CD14-positive monocyte (primary cell): ENCODE data around the gene PSD. TPM values are rescaled to one million over a fixed set of nuclear protein-coding genes. Genes with fewer than 3 reads are reported as not detected.
A peak's percentile ranks its signal among the peaks of the same experiment; 100 is the strongest.

Experiments
- DNase-seq, 3 donors: peaks; one replicate each; pipeline ENCODE4 v3.0.0-alpha.2; 2011 to 2022
- H2AFZ ChIP-seq: 2 replicates; pipeline ENCODE4 v1.6.0; 2012; ENCODE audit warnings: mild to moderate bottlenecking, low read depth, low read length, inconsistent platforms; ENCODE audit not compliant: insufficient read depth, poor library complexity, severe bottlenecking
- H3K27ac ChIP-seq, 2 donors: 1 replicate in 1 of 2; 2 replicates in 1 of 2; pipeline ENCODE4 v1.5.1; 2012 to 2013; ENCODE audit warnings: low read length in 2 of 2, control low read depth in 1 of 2, inconsistent platforms in 1 of 2, low read depth in 1 of 2, mild to moderate bottlenecking in 1 of 2
- H3K27me3 ChIP-seq, 2 donors: one replicate each; pipeline versions ENCODE4 v1.6.0 to v1.6.1; 2011 to 2013; ENCODE audit warnings: low read length in 2 of 2; ENCODE audit not compliant: control insufficient read depth in 2 of 2, insufficient read depth in 2 of 2
- H3K36me3 ChIP-seq, 2 donors: replicated peaks in 1 of 2; 1 replicate in 1 of 2; 2 replicates in 1 of 2; pipeline versions ENCODE4 v1.5.1 to v1.6.1; 2012 to 2013; ENCODE audit warnings: low read length in 2 of 2, control low read depth in 1 of 2, inconsistent platforms in 1 of 2, mild to moderate bottlenecking in 1 of 2; ENCODE audit not compliant: insufficient read depth in 2 of 2, control insufficient read depth in 1 of 2
- H3K4me1 ChIP-seq, 2 donors: 1 replicate in 1 of 2; 2 replicates in 1 of 2; pipeline versions ENCODE4 v1.5.1 to v1.6.1; 2012 to 2013; ENCODE audit warnings: low read length in 2 of 2, control low read depth in 1 of 2, inconsistent platforms in 1 of 2, mild to moderate bottlenecking in 1 of 2, moderate library complexity in 1 of 2; ENCODE audit not compliant: insufficient read depth in 2 of 2, control insufficient read depth in 1 of 2
- H3K4me2 ChIP-seq: replicated peaks from 2 replicates; pipeline ENCODE3; 2012; ENCODE audit warnings: low read length, moderate library complexity, mild to moderate bottlenecking; ENCODE audit not compliant: poor library complexity, severe bottlenecking; ENCODE audit errors: extremely low read depth
- H3K4me3 ChIP-seq, 3 experiments: fragments of 200-600 bp in 1 of 3; sonication (generic) in 1 of 3; replicated peaks in 1 of 3; 1 replicate in 2 of 3; 2 replicates in 1 of 3; pipeline ENCODE4 v1.5.1; 2011 to 2013; ENCODE audit warnings: low read length in 3 of 3, mild to moderate bottlenecking in 3 of 3, control low read depth in 2 of 3, low read depth in 2 of 3, inconsistent platforms in 1 of 3, moderate library complexity in 1 of 3
- H3K79me2 ChIP-seq: 2 replicates; pipeline ENCODE4 v1.6.0; 2012; ENCODE audit warnings: mild to moderate bottlenecking, control low read depth, inconsistent platforms, low read length, moderate library complexity; ENCODE audit not compliant: insufficient read depth
- H3K9ac ChIP-seq: 2 replicates; pipeline ENCODE4 v1.6.0; 2017; ENCODE audit warnings: low read length, mild to moderate bottlenecking; ENCODE audit not compliant: insufficient read depth, poor library complexity, severe bottlenecking
- H3K9me3 ChIP-seq, 2 donors: replicated peaks in 1 of 2; 1 replicate in 1 of 2; 2 replicates in 1 of 2; pipeline versions ENCODE4 v1.5.1 to v1.6.1; 2012 to 2013; ENCODE audit warnings: low read length in 2 of 2, control low read depth in 1 of 2; ENCODE audit not compliant: control insufficient read depth in 1 of 2, insufficient read depth in 1 of 2
- H4K20me1 ChIP-seq: 2 replicates; pipeline ENCODE4 v1.6.0; 2012; ENCODE audit warnings: mild to moderate bottlenecking, low read length, control low read depth, moderate library complexity; ENCODE audit not compliant: insufficient read depth
- H3K27ac Mint-ChIP-seq, 7 donors: one replicate each; pipeline ENCODE4 v1.8.0; 2020; ENCODE audit warnings: mild to moderate bottlenecking in 7 of 7, mixed read lengths in 7 of 7, moderate library complexity in 6 of 7, inconsistent platforms in 2 of 7
- H3K27me3 Mint-ChIP-seq, 3 donors: one replicate each; pipeline ENCODE4 v1.8.0; 2021 to 2022; ENCODE audit warnings: low read depth in 3 of 3, mild to moderate bottlenecking in 3 of 3, mixed read lengths in 3 of 3, moderate library complexity in 3 of 3, inconsistent platforms in 1 of 3
- H3K36me3 Mint-ChIP-seq, 2 donors: one replicate each; pipeline ENCODE4 v1.8.0; 2020; ENCODE audit warnings: mixed read lengths in 2 of 2, inconsistent platforms in 1 of 2, mild to moderate bottlenecking in 1 of 2
- H3K4me1 Mint-ChIP-seq: one replicate; pipeline ENCODE4 v1.8.0; 2020; ENCODE audit warnings: mild to moderate bottlenecking, mixed read lengths
- H3K4me3 Mint-ChIP-seq, 2 donors: one replicate each; pipeline ENCODE4 v1.8.0; 2020; ENCODE audit warnings: mild to moderate bottlenecking in 2 of 2, mixed read lengths in 2 of 2, moderate library complexity in 1 of 2
- H3K9me3 Mint-ChIP-seq, 7 donors: one replicate each; pipeline ENCODE4 v1.8.0; 2020 to 2022; ENCODE audit warnings: mixed read lengths in 7 of 7, mild to moderate bottlenecking in 6 of 7, moderate library complexity in 6 of 7, inconsistent platforms in 2 of 7
- CTCF ChIP-seq: fragments of 200-600 bp; IDR thresholded peaks from one replicate; pipeline ENCODE4 v1.8.0; 2022; ENCODE audit warnings: antibody characterized with exemption, mild to moderate bottlenecking
- WGBS: methylation state at CpG from one replicate; pipeline ENCODE4 v1.1.5; 2013; ENCODE audit warnings: missing lambda C conversion rate; ENCODE audit not compliant: insufficient coverage; 5-methylcytosine and 5-hydroxymethylcytosine counted together
- intact Hi-C, 2 donors: fragments of 100-400 bp; cut with micrococcal nuclease; formaldehyde crosslinking; loops; one replicate each; pipeline versions ENCODE4 v1.15.0 to v1.15.1; 2023
- polyA plus RNA-seq, 3 donors: library from polyadenylated mRNA; depleted of rRNA in 1 of 3; unstranded in 2 of 3; stranded (reverse) in 1 of 3; fragments of 300-500 nt in 2 of 3; fragments of >200 nt in 1 of 3; fragmentation: Illumina TruSeq in 2 of 3; gene quantifications; 1 replicate in 2 of 3; 2 replicates in 1 of 3; pipeline ENCODE4 v1.2.3, GENCODE V29; 2012 to 2021
- small RNA-seq: library from RNA; depleted of rRNA; stranded (forward); fragments of <200 nt; gene quantifications from one replicate; pipeline ENCODE3, GENCODE V24; 2012; ENCODE audit warnings: low read depth; ENCODE audit not compliant: insufficient read length

Gene PSD
- polyA plus RNA-seq, 3 donors, result 0.27 to 1.5 (median 1.1) TPM

GRCh38 chr10:102354451-102354850 is 64.1 kb downstream of the PSD start:
- no peak for DNase-seq
- Histone ChIP-seq H2AFZ (no peak overlapping the region), H3K36me3 (peaks cover 87 to 96% of the 10 kb centered on the region in 2 donors), H3K27me3 (no peaks in the 10 kb centered on the region), H3K4me1 (no peaks in the 10 kb centered on the region), H3K9ac (no peak overlapping the region), H3K79me2 (no peaks in the 10 kb centered on the region), H3K4me3 (no peak overlapping the region), H3K27ac (no peak overlapping the region), H3K9me3 (no peaks in the 10 kb centered on the region), H4K20me1 (peaks cover 53% of the 10 kb centered on the region), H3K4me2 (no peak overlapping the region)
- 100% methylated on average over 1 of the region's 3 CpGs for WGBS
- no peaks in the 10 kb centered on the region for H3K4me1 Mint-ChIP-seq
- peaks cover 0 to 2% (median 0%) of the 10 kb centered on the region in 3 donors for H3K27me3 Mint-ChIP-seq
- TF ChIP-seq CTCF, result no peak
- intact Hi-C loops, result loop anchor here (5.0 kb wide), 2 partner anchors 122 to 187 kb away; no protein-coding TSS in a partner anchor
- no peaks in the 10 kb centered on the region for H3K9me3 Mint-ChIP-seq
- H3K27ac Mint-ChIP-seq, result no peak overlapping the region
- peaks cover 88 to 90% of the 10 kb centered on the region in 2 donors for H3K36me3 Mint-ChIP-seq
- H3K4me3 Mint-ChIP-seq, result no peak overlapping the region

Small RNA genes within 50 kb of the gene (small RNA-seq; reads per million reads assigned to genes)
- gene MIR146B, result 12.3 reads per million, percentile 79 among the genes with 10 or more reads in this experiment

Other genes with a start within 250 kb of the PSD start
- 1 to 10 TPM; 1.5 to 3.2 (median 2.2) TPM for gene ELOVL3, start 192.5 kb downstream of the PSD start, polyA plus RNA-seq
- gene PITX3, start 177.3 kb downstream of the PSD start, polyA plus RNA-seq, result not detected
- 10 to 100 TPM in 2 of 3 donors, 1 to 10 TPM in 1; 4.2 to 17.4 (median 11.9) TPM for gene GBF1, start 173.3 kb downstream of the PSD start, polyA plus RNA-seq
- gene NFKB2, start 23.1 kb downstream of the PSD start, polyA plus RNA-seq, result 100 to 1,000 TPM in 1 of 3 donors, 10 to 100 TPM in 1, 1 to 10 TPM in 1; 6.8 to 111 (median 15.0) TPM
- gene FBXL15, start 2.1 kb upstream of the PSD start, polyA plus RNA-seq, result 10 to 100 TPM; 16.0 to 36.3 (median 25.5) TPM
- gene CUEDC2, start 13.8 kb upstream of the PSD start, polyA plus RNA-seq, result 10 to 100 TPM; 58.5 to 70.2 (median 66.7) TPM
- under 1 TPM in 1 of 3 donors, not detected in 2; 0.27 TPM for gene C10orf95, start 32.8 kb upstream of the PSD start, polyA plus RNA-seq
- gene ACTR1A, start 83.9 kb upstream of the PSD start, polyA plus RNA-seq, result 10 to 100 TPM; 72.7 to 79.4 (median 79.0) TPM
- gene SUFU, start 85.2 kb upstream of the PSD start, polyA plus RNA-seq, result 10 to 100 TPM in 1 of 3 donors, 1 to 10 TPM in 2; 3.2 to 10.0 (median 5.7) TPM
- gene TRIM8, start 225.7 kb upstream of the PSD start, polyA plus RNA-seq, result 100 to 1,000 TPM in 1 of 3 donors, 10 to 100 TPM in 2; 39.4 to 183 (median 41.4) TPM